ENCODE data around the gene IGFL2.
"Not testable (repeated sequence)": the region's sequence is repeated elsewhere in the genome, so short reads cannot be mapped to it uniquely, and the experiment has no call there.

The IGFL2 gene

DNA sequence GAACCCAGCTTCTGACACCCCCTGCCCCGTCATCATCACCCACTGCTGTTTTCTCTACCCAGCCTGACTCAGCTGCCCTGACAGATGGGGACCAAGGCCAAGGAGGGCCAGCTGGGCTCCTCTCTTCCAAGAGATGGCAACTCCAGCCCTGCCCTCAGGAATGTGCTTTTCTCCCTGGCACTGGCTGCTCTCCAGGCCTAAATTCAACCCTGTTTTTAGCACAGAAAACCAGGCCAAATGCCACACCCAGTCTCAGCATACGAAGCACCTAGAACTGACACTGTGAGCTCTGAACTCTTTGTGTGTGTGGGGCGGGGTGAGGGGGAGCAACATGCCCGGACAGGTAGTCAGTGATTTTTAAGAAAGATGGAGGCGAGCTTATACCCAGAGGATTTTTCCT, 58.1 kb downstream of the IGFL2 start:
- FAIRE-seq: no peak
- TF ChIP-seq, protein P1, sequence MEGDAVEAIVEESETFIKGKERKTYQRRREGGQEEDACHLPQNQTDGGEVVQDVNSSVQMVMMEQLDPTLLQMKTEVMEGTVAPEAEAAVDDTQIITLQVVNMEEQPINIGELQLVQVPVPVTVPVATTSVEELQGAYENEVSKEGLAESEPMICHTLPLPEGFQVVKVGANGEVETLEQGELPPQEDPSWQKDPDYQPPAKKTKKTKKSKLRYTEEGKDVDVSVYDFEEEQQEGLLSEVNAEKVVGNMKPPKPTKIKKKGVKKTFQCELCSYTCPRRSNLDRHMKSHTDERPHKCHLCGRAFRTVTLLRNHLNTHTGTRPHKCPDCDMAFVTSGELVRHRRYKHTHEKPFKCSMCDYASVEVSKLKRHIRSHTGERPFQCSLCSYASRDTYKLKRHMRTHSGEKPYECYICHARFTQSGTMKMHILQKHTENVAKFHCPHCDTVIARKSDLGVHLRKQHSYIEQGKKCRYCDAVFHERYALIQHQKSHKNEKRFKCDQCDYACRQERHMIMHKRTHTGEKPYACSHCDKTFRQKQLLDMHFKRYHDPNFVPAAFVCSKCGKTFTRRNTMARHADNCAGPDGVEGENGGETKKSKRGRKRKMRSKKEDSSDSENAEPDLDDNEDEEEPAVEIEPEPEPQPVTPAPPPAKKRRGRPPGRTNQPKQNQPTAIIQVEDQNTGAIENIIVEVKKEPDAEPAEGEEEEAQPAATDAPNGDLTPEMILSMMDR (IDR thresholded peaks at IDR 0.05; ENCODE audit: insufficient read depth, missing control alignments): no peak
- no peak for DNase-seq (ENCODE audit: insufficient read length, low spot score)

DNA sequence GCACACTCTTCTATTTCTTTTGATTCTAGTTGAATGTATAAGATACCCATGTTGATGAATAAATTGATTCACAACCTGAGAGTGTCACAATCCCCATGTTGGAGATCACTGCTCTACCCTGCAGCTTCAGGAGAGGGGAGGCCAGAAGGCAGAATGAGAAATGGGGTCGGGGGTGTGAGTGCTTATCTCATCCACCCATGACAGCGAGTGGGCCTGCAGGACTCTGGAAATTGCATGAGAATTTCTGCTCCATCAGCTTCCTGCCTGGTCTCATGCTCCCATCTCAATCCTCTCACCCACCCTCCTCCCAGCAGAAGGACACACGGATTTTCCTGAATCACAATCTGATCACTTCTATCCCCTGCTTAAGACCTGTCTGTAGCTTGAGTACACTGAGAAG, 58.6 kb downstream of the IGFL2 start:
- no peak for FAIRE-seq
- TF ChIP-seq, protein P1 (IDR thresholded peaks at IDR 0.05; ENCODE audit: insufficient read depth, missing control alignments): no peak
- DNase-seq (ENCODE audit: insufficient read length, low spot score): no peak

GRCh38 chr19:46207858-46208257, 59.8 kb downstream of the IGFL2 start:
- not testable (repeated sequence) for DNase-seq (ENCODE audit: insufficient read length, low spot score); FAIRE-seq

GRCh38 chr19:46209051-46209450, 61.0 kb downstream of the IGFL2 start:
- FAIRE-seq (no peak), DNase-seq (ENCODE audit: insufficient read length, low spot score) (no peak)
- TF ChIP-seq, protein P1 (IDR thresholded peaks at IDR 0.05; ENCODE audit: insufficient read depth, missing control alignments): no peak

- no peak for FAIRE-seq
- no peak for DNase-seq (ENCODE audit: insufficient read length, low spot score)
- TF ChIP-seq, protein P1 (IDR thresholded peaks at IDR 0.05; ENCODE audit: insufficient read depth, missing control alignments): no peak
Measured at GRCh38 chr19:46209472-46209871, 61.4 kb downstream of the IGFL2 start.

GRCh38 chr19:46210669-46211068, 62.6 kb downstream of the IGFL2 start:
- TF ChIP-seq, protein P1 (IDR thresholded peaks at IDR 0.05; ENCODE audit: insufficient read depth, missing control alignments): no peak
- no peak for DNase-seq (ENCODE audit: insufficient read length, low spot score)
- FAIRE-seq: no peak

Measured in D721Med (cell line).